PC-9 (cell line): ENCODE data around the gene FMO2. TPM values are rescaled to one million over a fixed set of nuclear protein-coding genes. Genes with fewer than 3 reads are reported as not detected.

Source experiments
- BruUV-seq: library from RNA; stranded (reverse); fragments of 400-500 nt; replicated peaks from 2 replicates; lab custom pipeline; 2021; lab: Mats Ljungman, UMichigan
- CTCF ChIA-PET: fragments of 300-600 bp; sonication (Branson Sonifier 250); formaldehyde crosslinking; loops from one replicate; lab custom pipeline; 2022; ENCODE audit warnings: antibody characterized with exemption; lab: Charles Lee
- POLR2A ChIA-PET: fragments of 300-600 bp; sonication (Branson Sonifier 250); formaldehyde crosslinking; loops from one replicate; lab custom pipeline; 2022; ENCODE audit warnings: antibody characterized with exemption; ENCODE audit not compliant: unreplicated experiment; lab: Charles Lee
- DNase-seq, 2 experiments: peaks; one replicate each; pipeline versions ENCODE4 v3.0.0 to v3.0.0-alpha.2; 2015 to 2022; ENCODE audit warnings: mixed read lengths in 1 of 2
- H2AFZ ChIP-seq: fragments of 200-600 bp; sonication (generic); 2 replicates; pipeline ENCODE4 v1.8.1; 2017; ENCODE audit warnings: antibody characterized with exemption
- H3F3A ChIP-seq: fragments of 200-600 bp; sonication (generic); 2 replicates; pipeline ENCODE4 v1.8.1; 2017; ENCODE audit warnings: antibody characterized with exemption, mild to moderate bottlenecking, low read depth; ENCODE audit not compliant: insufficient read depth
- H3K27ac ChIP-seq: fragments of 200-600 bp; sonication (generic); 2 replicates; pipeline ENCODE4 v1.6.1; 2016; ENCODE audit warnings: mixed run types
- H3K27me3 ChIP-seq: fragments of 200-600 bp; sonication (generic); 2 replicates; pipeline ENCODE4 v1.6.1; 2016; ENCODE audit warnings: low read depth, mixed run types; ENCODE audit not compliant: insufficient read depth
- H3K36me3 ChIP-seq: fragments of 200-600 bp; sonication (generic); 2 replicates; pipeline ENCODE4 v1.6.1; 2016; ENCODE audit warnings: low read depth, mixed run types
- H3K4me1 ChIP-seq: fragments of 200-600 bp; sonication (generic); replicated peaks from 2 replicates; pipeline ENCODE4 v1.6.1; 2016; ENCODE audit warnings: mixed run types; ENCODE audit not compliant: insufficient read depth
- H3K4me2 ChIP-seq: fragments of 200-600 bp; sonication (generic); 2 replicates; pipeline ENCODE4 v1.6.1; 2017; ENCODE audit warnings: mixed run types
- H3K4me3 ChIP-seq: fragments of 200-600 bp; sonication (generic); 2 replicates; pipeline ENCODE4 v1.6.1; 2016; ENCODE audit warnings: mixed run types
- H3K79me2 ChIP-seq: fragments of 200-600 bp; sonication (generic); 2 replicates; pipeline ENCODE4 v1.6.1; 2017; ENCODE audit warnings: low read depth, mixed run types
- H3K9me2 ChIP-seq: fragments of 200-600 bp; sonication (generic); 2 replicates; pipeline ENCODE4 v1.8.1; 2017; ENCODE audit warnings: mild to moderate bottlenecking; ENCODE audit not compliant: insufficient read depth
- H3K9me3 ChIP-seq: fragments of 200-600 bp; sonication (generic); 2 replicates; pipeline ENCODE4 v1.8.1; 2016; ENCODE audit warnings: low read depth; ENCODE audit not compliant: insufficient read depth
- H4K20me1 ChIP-seq: fragments of 200-600 bp; sonication (generic); 2 replicates; pipeline ENCODE4 v1.8.1; 2017; ENCODE audit not compliant: insufficient read depth
- CTCF ChIP-seq: fragments of 200-600 bp; sonication (generic); conservative IDR thresholded peaks from 2 replicates; pipeline ENCODE4 v1.6.1; 2017; ENCODE audit warnings: mixed run types, antibody characterized with exemption, mild to moderate bottlenecking, moderate library complexity
- EZH2 ChIP-seq: fragments of 200-600 bp; sonication (generic); IDR thresholded peaks from 2 replicates; pipeline ENCODE4 v1.8.0; 2017; ENCODE audit warnings: antibody characterized with exemption, low read depth
- intact Hi-C: fragments of 100-400 bp; cut with micrococcal nuclease; formaldehyde crosslinking; loops from one replicate; pipeline ENCODE4 v1.10.0; 2022; ENCODE audit not compliant: unreplicated experiment
- total RNA-seq: library from RNA; stranded (reverse); gene quantifications from 2 replicates; pipeline ENCODE4 v1.2.3, GENCODE V29; 2021

The FMO2 gene
- total RNA-seq, 1 experiment from 2014 or later: not detected

GRCh38 chr1:171167785-171168184 is 17.3 kb upstream of the FMO2 start:
- CTCF ChIA-PET: no interaction called here
- no TSS peak for BruUV-seq
- no peaks in the 10 kb centered on the region for H3K27me3 ChIP-seq

GRCh38 chr1:171172471-171172870 is 12.6 kb upstream of the FMO2 start:
- BruUV-seq: no TSS peak
- DNase-seq: no peak
- no peaks in the 10 kb centered on the region for H3K36me3 ChIP-seq
- no peak overlapping the region for H3K4me2 ChIP-seq
- H4K20me1 ChIP-seq: no peaks in the 10 kb centered on the region
- POLR2A ChIA-PET: no interaction called here
- H2AFZ ChIP-seq: no peak overlapping the region
- no peaks in the 10 kb centered on the region for H3K4me1 ChIP-seq
- H3K9me2 ChIP-seq: no peaks in the 10 kb centered on the region
- no peak overlapping the region for H3K27ac ChIP-seq
- H3F3A ChIP-seq: no peaks in the 10 kb centered on the region
- TF ChIP-seq CTCF: no peak
- TF ChIP-seq EZH2: no peak
- CTCF ChIA-PET: no interaction called here
- H3K27me3 ChIP-seq: no peaks in the 10 kb centered on the region
- no peaks in the 10 kb centered on the region for H3K79me2 ChIP-seq
- no peak overlapping the region for H3K4me3 ChIP-seq
- H3K9me3 ChIP-seq: no peaks in the 10 kb centered on the region
- intact Hi-C loops: no loop called here

More at GRCh38 chr1:171167785-171168184, 17.3 kb upstream of the FMO2 start:
- TF ChIP-seq CTCF (no peak), EZH2 (no peak)
- Histone ChIP-seq H3K27ac (no peak overlapping the region), H3K4me2 (no peak overlapping the region), H3F3A (no peaks in the 10 kb centered on the region), H4K20me1 (no peaks in the 10 kb centered on the region), H3K9me3 (no peaks in the 10 kb centered on the region), H2AFZ (no peak overlapping the region), H3K79me2 (no peaks in the 10 kb centered on the region), H3K9me2 (peaks cover 5% of the 10 kb centered on the region), H3K4me1 (no peaks in the 10 kb centered on the region), H3K36me3 (no peaks in the 10 kb centered on the region), H3K4me3 (no peak overlapping the region)
- POLR2A ChIA-PET: no interaction called here
- intact Hi-C loops: no loop called here
- no peak for DNase-seq

GRCh38 chr1:171173069-171173468 is 12.0 kb upstream of the FMO2 start:
- Histone ChIP-seq H3K4me3 (no peak overlapping the region), H3K36me3 (no peaks in the 10 kb centered on the region), H3F3A (no peaks in the 10 kb centered on the region), H3K27ac (no peak overlapping the region), H3K27me3 (no peaks in the 10 kb centered on the region), H3K79me2 (no peaks in the 10 kb centered on the region), H3K9me3 (no peaks in the 10 kb centered on the region), H4K20me1 (no peaks in the 10 kb centered on the region), H3K4me1 (no peaks in the 10 kb centered on the region), H2AFZ (no peak overlapping the region), H3K4me2 (no peak overlapping the region), H3K9me2 (no peaks in the 10 kb centered on the region)
- TF ChIP-seq EZH2 (no peak), CTCF (no peak)
- intact Hi-C loops: no loop called here
- BruUV-seq: no TSS peak
- POLR2A ChIA-PET: no interaction called here
- CTCF ChIA-PET: no interaction called here
- DNase-seq: no peak
